Esophagus squamous epithelium (tissue), 5 donors: ENCODE data around the gene KIF18B. TPM values are rescaled to one million over a fixed set of nuclear protein-coding genes. Genes with fewer than 3 reads are reported as not detected.

ENCODE experiments used
- DNase-seq: peaks from one replicate; lab custom pipeline; 2025; lab: John Stamatoyannopoulos, UW
- H3K27ac ChIP-seq, 4 donors: fragments of 200-600 bp; sonication (generic); one replicate each; pipeline ENCODE4 v1.5.1; 2016 to 2019; ENCODE audit warnings: mild to moderate bottlenecking in 1 of 4
- H3K27me3 ChIP-seq, 4 donors: fragments of 200-600 bp; sonication (generic); 1 replicate in 3 of 4; 2 replicates in 1 of 4; pipeline versions ENCODE4 v1.5.1 to v1.6.0; 2017 to 2021; ENCODE audit warnings: antibody characterized with exemption in 1 of 4
- H3K36me3 ChIP-seq, 3 donors: fragments of 200-600 bp; sonication (generic); one replicate each; pipeline ENCODE4 v1.5.1; 2016 to 2019
- H3K4me1 ChIP-seq, 3 donors: fragments of 200-600 bp; sonication (generic); one replicate each; pipeline ENCODE4 v1.5.1; 2017 to 2019
- H3K4me3 ChIP-seq, 4 donors: fragments of 200-600 bp; sonication (generic); 1 replicate in 3 of 4; 2 replicates in 1 of 4; pipeline ENCODE4 v1.5.1; 2016 to 2019; ENCODE audit warnings: mild to moderate bottlenecking in 2 of 4, moderate library complexity in 1 of 4
- H3K9me3 ChIP-seq, 3 donors: fragments of 200-600 bp; sonication (generic); one replicate each; pipeline ENCODE4 v1.5.1; 2016 to 2019
- POLR2A ChIP-seq, 4 donors: fragments of 450-650 bp; IDR thresholded peaks; one replicate each; pipeline ENCODE4 v1.6.1; 2017; ENCODE audit warnings: antibody characterized with exemption in 4 of 4, mild to moderate bottlenecking in 4 of 4, moderate library complexity in 3 of 4
- WGBS, 2 donors: methylation state at CpG; one replicate each; pipeline ENCODE4 v1.1.5; 2018; 5-methylcytosine and 5-hydroxymethylcytosine counted together
- intact Hi-C: fragments of 100-400 bp; cut with DNase I; formaldehyde crosslinking; loops from one replicate; pipeline ENCODE4 v1.15.0; 2022
- total RNA-seq, 4 donors: library from RNA; depleted of rRNA; stranded (reverse); fragments of >200 nt; gene quantifications; one replicate each; pipeline ENCODE4 v1.1.0, GENCODE V29; 2016
- TF ChIP-seq, protein P1 (sequence below), 6 experiments: fragments of 450-650 bp in 4 of 6; fragments of 200-600 bp in 2 of 6; sonication (generic) in 2 of 6; IDR thresholded peaks; one replicate each; pipeline ENCODE4 v1.5.1; 2016 to 2019; ENCODE audit warnings: antibody characterized with exemption in 6 of 6, mild to moderate bottlenecking in 4 of 6, moderate library complexity in 4 of 6
- donor health status: DM: yes; HTN: yes; CAD: no.

Gene KIF18B
- total RNA-seq, 4 donors from 2014 or later: 3.3 to 11.1 (median 4.8) TPM

DNA sequence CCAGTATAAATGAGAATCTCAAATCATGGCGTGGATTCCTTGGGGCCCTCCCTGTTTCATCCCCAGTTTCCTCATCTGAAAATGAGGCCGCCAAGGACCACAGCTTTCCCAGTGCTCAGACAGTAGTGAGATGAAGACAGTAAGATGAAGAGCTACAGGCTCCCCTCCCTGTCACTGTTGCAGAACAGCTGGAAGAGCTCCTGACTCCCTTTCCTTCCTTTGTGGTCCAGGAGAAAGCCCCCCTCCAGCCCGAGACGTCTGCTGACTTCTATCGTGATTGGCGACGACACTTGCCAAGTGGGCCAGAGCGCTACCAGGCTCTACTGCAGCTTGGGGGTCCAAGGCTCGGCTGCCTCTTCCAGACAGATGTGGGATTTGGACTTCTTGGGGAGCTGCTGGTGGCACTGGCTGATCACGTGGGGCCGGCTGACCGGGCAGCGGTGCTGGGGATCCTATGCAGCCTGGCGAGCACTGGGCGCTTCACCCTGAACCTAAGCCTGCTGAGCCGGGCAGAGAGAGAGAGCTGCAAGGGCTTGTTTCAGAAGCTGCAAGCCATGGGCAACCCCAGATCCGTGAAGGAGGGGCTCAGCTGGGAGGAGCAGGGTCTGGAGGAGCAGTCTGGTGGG lies 45.3 kb downstream of the KIF18B start:
- Histone ChIP-seq H3K36me3 (no peaks in the 10 kb centered on the region), H3K4me3 (no peak overlapping the region), H3K27ac (no peak overlapping the region), H3K4me1 (peaks cover 20 to 37% (median 24%) of the 10 kb centered on the region in 3 donors), H3K27me3 (no peaks in the 10 kb centered on the region), H3K9me3 (no peaks in the 10 kb centered on the region)
- TF ChIP-seq, protein P1, sequence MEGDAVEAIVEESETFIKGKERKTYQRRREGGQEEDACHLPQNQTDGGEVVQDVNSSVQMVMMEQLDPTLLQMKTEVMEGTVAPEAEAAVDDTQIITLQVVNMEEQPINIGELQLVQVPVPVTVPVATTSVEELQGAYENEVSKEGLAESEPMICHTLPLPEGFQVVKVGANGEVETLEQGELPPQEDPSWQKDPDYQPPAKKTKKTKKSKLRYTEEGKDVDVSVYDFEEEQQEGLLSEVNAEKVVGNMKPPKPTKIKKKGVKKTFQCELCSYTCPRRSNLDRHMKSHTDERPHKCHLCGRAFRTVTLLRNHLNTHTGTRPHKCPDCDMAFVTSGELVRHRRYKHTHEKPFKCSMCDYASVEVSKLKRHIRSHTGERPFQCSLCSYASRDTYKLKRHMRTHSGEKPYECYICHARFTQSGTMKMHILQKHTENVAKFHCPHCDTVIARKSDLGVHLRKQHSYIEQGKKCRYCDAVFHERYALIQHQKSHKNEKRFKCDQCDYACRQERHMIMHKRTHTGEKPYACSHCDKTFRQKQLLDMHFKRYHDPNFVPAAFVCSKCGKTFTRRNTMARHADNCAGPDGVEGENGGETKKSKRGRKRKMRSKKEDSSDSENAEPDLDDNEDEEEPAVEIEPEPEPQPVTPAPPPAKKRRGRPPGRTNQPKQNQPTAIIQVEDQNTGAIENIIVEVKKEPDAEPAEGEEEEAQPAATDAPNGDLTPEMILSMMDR (IDR thresholded peaks at IDR 0.05): no peak
- TF ChIP-seq POLR2A (IDR thresholded peaks at IDR 0.05): no peak
- no peak for DNase-seq
- WGBS, 2 donors: 67 to 78% methylated on average over 1 to 5 of the region's 17 CpGs
- intact Hi-C loops: no loop called here

DNA sequence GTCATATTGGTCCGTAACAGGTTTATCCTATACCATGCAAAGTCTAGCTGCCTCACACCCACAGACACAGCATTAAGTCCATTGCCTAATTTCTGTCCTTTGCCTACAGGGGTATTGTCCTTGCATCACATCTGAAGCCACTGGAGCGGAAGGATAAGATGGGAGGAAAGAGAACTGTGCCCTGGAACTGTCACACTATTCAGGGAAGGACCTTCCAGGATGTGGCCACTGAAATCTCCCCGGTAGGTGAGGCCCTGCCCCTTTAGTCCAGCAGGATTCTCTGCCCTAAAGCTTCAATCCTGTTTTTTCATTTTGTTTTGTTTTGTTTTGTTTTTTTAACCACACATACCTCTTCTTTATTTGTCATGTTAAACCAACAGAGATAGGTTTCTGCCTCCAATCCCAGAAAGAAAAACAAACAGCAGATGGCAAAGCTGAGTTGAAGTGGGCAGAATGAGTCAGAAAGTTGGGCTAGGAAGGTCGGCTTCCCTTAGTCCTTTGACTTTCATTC lies 46.1 kb downstream of the KIF18B start:
- H3K27me3 ChIP-seq: no peaks in the 10 kb centered on the region
- peak overlapping the region in 1 of 4 donors; percentile 4 for H3K27ac ChIP-seq
- H3K9me3 ChIP-seq: no peaks in the 10 kb centered on the region
- no peak overlapping the region for H3K4me3 ChIP-seq
- TF ChIP-seq, protein P1 (IDR thresholded peaks at IDR 0.05): no peak
- no peak for TF ChIP-seq POLR2A (IDR thresholded peaks at IDR 0.05)
- intact Hi-C loops: no loop called here
- peaks cover 20 to 40% (median 24%) of the 10 kb centered on the region in 3 donors for H3K4me1 ChIP-seq
- no peaks in the 10 kb centered on the region for H3K36me3 ChIP-seq
- 71 to 79% methylated on average over 4 of the region's 4 CpGs for WGBS, 2 donors
- no peak for DNase-seq

DNA sequence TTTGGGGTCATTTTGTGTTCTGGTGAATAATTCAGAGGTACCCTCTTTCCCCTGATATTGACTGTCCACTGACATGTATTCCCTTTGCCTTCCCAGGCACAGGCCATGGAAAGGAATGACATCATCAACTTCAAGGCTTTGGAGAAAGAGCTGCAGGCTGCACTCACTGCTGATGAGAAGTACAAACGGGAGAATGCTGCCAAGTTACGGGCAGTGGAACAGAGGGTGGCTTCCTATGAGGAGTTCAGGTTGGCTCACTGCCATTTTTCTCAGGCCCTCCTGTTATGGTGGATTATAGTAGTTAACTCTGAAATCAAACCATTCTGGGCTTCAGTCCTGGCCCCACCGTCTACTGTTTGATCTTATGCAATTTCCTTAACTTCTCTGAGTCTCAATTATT lies 46.7 kb downstream of the KIF18B start:
- WGBS, 2 donors: 20 to 25% methylated on average over 3 of the region's 3 CpGs
- Histone ChIP-seq H3K36me3 (peaks cover 0 to 5% (median 0%) of the 10 kb centered on the region in 3 donors), H3K4me1 (peaks cover 20 to 45% (median 24%) of the 10 kb centered on the region in 3 donors), H3K27me3 (no peaks in the 10 kb centered on the region), H3K27ac (peak overlapping the region in 3 of 4 donors; percentile 41 to 98 (median 93)), H3K4me3 (no peak overlapping the region), H3K9me3 (no peaks in the 10 kb centered on the region)
- DNase-seq: no peak
- no peak for TF ChIP-seq POLR2A (IDR thresholded peaks at IDR 0.05)
- TF ChIP-seq, protein P1 (IDR thresholded peaks at IDR 0.05): no peak
- intact Hi-C loops: no loop called here

DNA sequence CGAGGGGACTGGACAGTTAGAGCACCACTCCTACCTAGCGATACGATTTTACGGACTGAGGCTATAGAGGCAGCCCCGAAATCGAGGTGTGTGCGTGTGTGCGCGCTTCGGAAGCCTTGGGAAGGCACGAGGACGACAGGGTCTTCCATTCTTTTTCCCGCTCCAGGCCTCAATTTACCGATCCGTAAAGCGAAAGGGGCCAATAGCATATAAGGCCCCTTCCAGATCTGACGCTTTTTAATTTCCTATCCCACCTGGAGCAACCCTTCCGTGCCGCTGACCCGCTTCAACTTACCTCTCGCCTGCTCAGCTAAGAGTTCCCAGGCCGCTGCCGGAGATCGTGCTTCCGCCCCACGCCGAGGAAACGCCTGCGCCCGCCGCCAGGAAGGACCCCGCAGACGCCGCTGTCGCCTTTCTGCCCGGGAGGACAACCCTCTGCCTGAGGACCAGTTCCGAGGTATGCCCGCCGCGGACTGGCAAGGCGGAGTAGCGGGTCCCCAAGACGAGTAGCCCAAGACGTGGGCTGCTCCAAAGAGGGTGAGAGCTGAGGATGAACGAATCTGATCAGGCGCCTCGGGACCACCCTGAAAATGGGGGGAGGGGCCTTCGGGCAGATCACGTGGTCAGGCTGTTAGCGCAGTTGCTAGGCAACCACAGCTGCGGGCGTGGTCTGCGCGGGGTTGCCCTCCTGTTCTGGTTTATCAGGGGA lies 48.3 kb downstream of the KIF18B start, which contains the start of gene EFTUD2:
Gene EFTUD2 (minus strand): TSS at position 372 of the 709 bp plus-strand sequence. CDS start 4,924 bp downstream, outside the sequence.
- WGBS, 2 donors: 0 to 1% methylated on average over 32 to 40 of the region's 54 CpGs

More for the DNA sequence above, 48.3 kb downstream of the KIF18B start, which contains the start of gene EFTUD2:
- H3K36me3 ChIP-seq: peaks cover 0 to 20% (median 3%) of the 10 kb centered on the region in 3 donors
- H3K27ac ChIP-seq: peak within 1 kb of the TSS; percentile 91 to 98 (median 95)
- H3K9me3 ChIP-seq: no peaks in the 10 kb centered on the region
- intact Hi-C loops: no loop called here
- no peaks in the 10 kb centered on the region for H3K27me3 ChIP-seq
- TF ChIP-seq POLR2A (IDR thresholded peaks at IDR 0.05): peak in 2 of 4 donors; percentile 15 to 34
- TF ChIP-seq, protein P1 (IDR thresholded peaks at IDR 0.05): peak in 3 of 6 experiments; percentile 28 to 37 (median 31)
- peak within 1 kb of the TSS; percentile 50 to 75 (median 62) for H3K4me3 ChIP-seq
- DNase-seq: peak; percentile 66
- H3K4me1 ChIP-seq: peaks cover 20 to 46% (median 24%) of the 10 kb centered on the region in 3 donors
